Stomach (tissue), 9 donors: ENCODE measurements around the gene CLK2. TPM values are rescaled to one million over a fixed set of nuclear protein-coding genes. Genes with fewer than 3 reads are reported as not detected.
A peak's percentile ranks its signal among the peaks of the same experiment; 100 is the strongest.

ENCODE experiments used
- DNase-seq, 2 donors: peaks; one replicate each; pipeline versions ENCODE4 v3.0.0 to v3.0.0-alpha.2; 2013 to 2019
- H3K27ac ChIP-seq, 5 donors: fragments of 200-600 bp in 4 of 5; sonication (generic) in 4 of 5; one replicate each; pipeline ENCODE4 v1.5.1; 2013 to 2019; ENCODE audit warnings: mild to moderate bottlenecking in 1 of 5, moderate library complexity in 1 of 5
- H3K27me3 ChIP-seq, 3 donors: fragments of 200-600 bp; sonication (generic); one replicate each; pipeline ENCODE4 v1.5.1; 2017 to 2019; ENCODE audit warnings: mixed run types in 1 of 3
- H3K36me3 ChIP-seq, 4 donors: fragments of 200-600 bp; sonication (generic); 1 replicate in 3 of 4; 2 replicates in 1 of 4; pipeline ENCODE4 v1.5.1; 2016 to 2019
- H3K4me1 ChIP-seq, 4 donors: fragments of 200-600 bp; sonication (generic); one replicate each; pipeline ENCODE4 v1.5.1; 2016 to 2019
- H3K4me3 ChIP-seq, 4 donors: fragments of 200-600 bp; sonication (generic) in 3 of 4; one replicate each; pipeline ENCODE4 v1.5.1; 2016 to 2019; ENCODE audit warnings: mild to moderate bottlenecking in 1 of 4
- H3K9me3 ChIP-seq, 4 donors: fragments of 200-600 bp; sonication (generic); one replicate each; pipeline ENCODE4 v1.5.1; 2016 to 2019
- CTCF ChIP-seq, 7 experiments: fragments of 450-650 bp in 4 of 7; fragments of 200-600 bp in 3 of 7; sonication (generic) in 3 of 7; IDR thresholded peaks; one replicate each; pipeline ENCODE4 v1.5.1; 2016 to 2019; ENCODE audit warnings: antibody characterized with exemption in 7 of 7, control low read depth in 2 of 7, mild to moderate bottlenecking in 1 of 7
- EP300 ChIP-seq: sonication (generic); formaldehyde crosslinking; IDR thresholded peaks from one replicate; pipeline ENCODE4 v1.6.1; 2017; ENCODE audit warnings: antibody characterized with exemption
- POLR2A ChIP-seq, 4 donors: fragments of 450-650 bp; IDR thresholded peaks; one replicate each; pipeline ENCODE4 v1.6.1; 2016; ENCODE audit warnings: antibody characterized with exemption in 4 of 4, control low read depth in 2 of 4, mild to moderate bottlenecking in 1 of 4, moderate library complexity in 1 of 4
- POLR2AphosphoS5 ChIP-seq, 3 donors: sonication (generic); formaldehyde crosslinking; IDR thresholded peaks; one replicate each; pipeline ENCODE4 v1.6.1; 2016; ENCODE audit warnings: antibody characterized with exemption in 3 of 3
- WGBS, 5 donors: extraction: QIAGEN DNeasy Blood & Tissue Kit in 3 of 5; methylation state at CpG; one replicate each; pipeline versions ENCODE4 v1.1.5 to v1.1.7; 2013 to 2018; 5-methylcytosine and 5-hydroxymethylcytosine counted together
- intact Hi-C: fragments of 100-400 bp; cut with DNase I; formaldehyde crosslinking; loops from one replicate; pipeline ENCODE4 v1.15.1; 2023; ENCODE audit warnings: low total_unique reads
- polyA plus RNA-seq, 3 donors: library from polyadenylated mRNA; stranded (reverse); fragments of 200-250 nt; gene quantifications; one replicate each; pipeline ENCODE4 v1.2.3, GENCODE V29; 2013
- total RNA-seq, 5 donors: library from RNA; depleted of rRNA; stranded (reverse); fragments of >200 nt; gene quantifications; one replicate each; pipeline versions ENCODE4 v1.1.0 to v1.2.3, GENCODE V29; 2014 to 2016
- donor health status: healthy with polysubstance abuse.
- donor health status: Bipolar disorder and iron deficiency.
- donor health status: healthy.

The CLK2 gene
- total and polyA plus RNA-seq, 8 donors: 16.0 to 77.6 (median 43.3) TPM

GRCh38 chr1:155263067-155263466 is 10.2 kb downstream of the CLK2 start:
- Histone ChIP-seq H3K4me1 (peaks cover 14 to 27% (median 26%) of the 10 kb centered on the region in 4 donors), H3K36me3 (peaks cover 57 to 78% (median 75%) of the 10 kb centered on the region in 4 donors), H3K9me3 (no peaks in the 10 kb centered on the region), H3K27me3 (no peaks in the 10 kb centered on the region), H3K27ac (peak overlapping the region in 4 of 5 donors; percentile 84 to 88 (median 87)), H3K4me3 (no peak overlapping the region)
- 82 to 87% (median 83%) methylated on average over 11 of the region's 11 CpGs for WGBS, 5 donors
- intact Hi-C loops: no loop called here
- DNase-seq: no peak
- TF ChIP-seq EP300 (no peak), POLR2A (IDR thresholded peaks at IDR 0.05) (no peak), POLR2AphosphoS5 (IDR thresholded peaks at IDR 0.05) (no peak), CTCF (IDR thresholded peaks at IDR 0.05) (no peak)

DNA sequence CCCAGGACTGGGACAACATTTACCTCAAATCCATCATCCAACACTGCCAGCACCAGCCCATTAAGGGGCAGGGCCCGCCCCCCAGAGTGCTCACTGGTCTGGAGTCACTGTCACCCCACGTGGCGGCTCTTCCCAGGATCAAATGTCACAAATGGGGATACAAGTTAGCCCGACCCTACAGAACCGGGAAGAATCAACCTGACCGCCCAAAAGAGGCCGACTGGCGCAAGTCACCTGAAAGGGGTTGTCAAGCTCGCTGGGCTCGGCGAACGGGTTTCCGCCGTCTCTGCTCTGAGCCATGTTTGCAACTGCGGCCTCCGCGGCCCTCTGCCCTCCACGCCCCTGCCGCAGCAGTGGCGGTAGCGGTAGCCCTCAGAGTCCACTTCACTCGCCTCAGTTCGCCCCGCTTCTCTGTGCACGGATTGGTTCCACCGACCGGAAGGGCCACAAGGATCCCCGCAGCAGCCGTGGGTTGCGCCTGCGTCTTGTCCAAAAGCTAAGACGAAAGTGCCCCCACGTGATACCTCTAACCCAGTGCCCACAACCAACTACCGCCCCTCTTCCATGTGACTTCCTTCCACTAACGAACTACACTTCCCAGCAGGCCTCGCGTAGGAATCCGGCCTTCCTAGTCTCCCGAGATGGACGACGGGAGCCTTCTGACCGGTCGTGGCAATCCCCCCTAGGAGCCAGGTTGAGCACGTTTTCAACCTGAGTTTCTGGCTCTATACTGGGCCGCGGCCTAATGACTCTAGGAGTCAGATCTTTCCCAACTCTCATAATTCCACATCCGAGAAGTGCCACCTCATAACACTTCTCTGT is 11.2 kb downstream of the CLK2 start, which contains the start of gene SCAMP3:
SCAMP3 (minus strand) TSS at position 509 of the 822 bp plus-strand sequence; CDS start at position 300, 209 bp downstream.
- peak within 1 kb of the TSS; percentile 73 to 89 (median 82) for H3K4me3 ChIP-seq
- H3K4me1 ChIP-seq: peaks cover 14 to 27% (median 26%) of the 10 kb centered on the region in 4 donors
- TF ChIP-seq CTCF (IDR thresholded peaks at IDR 0.05) (peak in 1 of 7 experiments; percentile 26), EP300 (no peak), POLR2A (IDR thresholded peaks at IDR 0.05) (peak in 1 of 4 donors; percentile 39), POLR2AphosphoS5 (IDR thresholded peaks at IDR 0.05) (peak; percentile 79 to 97 (median 90))
- intact Hi-C loops: no loop called here
- no peaks in the 10 kb centered on the region for H3K27me3 ChIP-seq
- H3K27ac ChIP-seq: peak within 1 kb of the TSS; percentile 82 to 88 (median 87)
- H3K9me3 ChIP-seq: no peaks in the 10 kb centered on the region
- 0 to 1% (median 0%) methylated on average over 38 to 47 of the region's 47 CpGs for WGBS, 5 donors
- peaks cover 53 to 78% (median 75%) of the 10 kb centered on the region in 4 donors for H3K36me3 ChIP-seq
- peak; percentile 95 to 99 for DNase-seq

DNA sequence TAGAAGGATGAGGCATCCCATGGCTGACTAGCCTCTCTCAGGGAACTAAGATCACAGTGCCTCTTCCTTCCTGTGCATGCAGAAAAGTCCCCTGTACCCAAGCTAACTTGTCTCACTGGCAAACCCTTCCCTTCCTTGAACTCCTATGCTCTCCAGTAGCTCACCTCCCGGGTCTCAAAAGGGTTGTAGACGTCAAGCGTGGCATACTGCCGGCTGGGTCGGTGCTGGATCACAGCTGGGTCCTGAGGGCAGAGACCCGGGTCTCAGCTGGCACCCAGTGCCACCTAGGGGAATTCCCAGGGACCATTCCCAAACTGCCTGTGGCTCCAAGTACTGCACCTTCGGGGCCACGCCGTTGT is 11.8 kb downstream of the CLK2 start:
- peak in 1 of 2 donors; percentile 53 for DNase-seq
- 0 to 2% (median 0%) methylated on average over 3 to 9 of the region's 9 CpGs for WGBS, 5 donors
- peak overlapping the region; percentile 73 to 89 (median 82) for H3K4me3 ChIP-seq
- no peaks in the 10 kb centered on the region for H3K27me3 ChIP-seq
- H3K36me3 ChIP-seq: peaks cover 52 to 78% (median 75%) of the 10 kb centered on the region in 4 donors
- H3K27ac ChIP-seq: peak overlapping the region; percentile 82 to 88 (median 87)
- TF ChIP-seq EP300: no peak
- no peak for TF ChIP-seq CTCF (IDR thresholded peaks at IDR 0.05)
- no peak for TF ChIP-seq POLR2A (IDR thresholded peaks at IDR 0.05)
- no peak for TF ChIP-seq POLR2AphosphoS5 (IDR thresholded peaks at IDR 0.05)
- peaks cover 14 to 30% (median 27%) of the 10 kb centered on the region in 4 donors for H3K4me1 ChIP-seq
- intact Hi-C loops: no loop called here
- no peaks in the 10 kb centered on the region for H3K9me3 ChIP-seq

DNA sequence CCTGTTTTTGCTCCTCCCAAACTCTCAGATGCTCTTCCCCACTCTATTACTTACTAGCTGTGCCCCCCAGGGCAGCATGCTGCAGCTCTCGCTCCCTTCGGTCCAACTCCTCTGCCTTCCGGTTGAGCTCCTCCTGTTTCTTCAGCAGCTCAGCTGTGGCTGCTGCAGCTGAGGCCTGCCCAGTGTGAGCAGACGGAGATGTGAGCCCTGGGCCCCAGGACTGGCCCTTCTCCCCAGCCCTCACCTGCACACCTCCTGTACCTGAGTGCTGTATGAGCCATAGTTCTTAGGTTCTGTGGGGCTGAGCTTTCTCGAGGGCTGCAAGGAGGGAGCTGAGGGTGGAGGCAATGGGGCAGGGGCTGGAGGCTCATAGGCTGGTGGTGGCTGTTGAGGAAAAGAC is 13.0 kb downstream of the CLK2 start:
- Histone ChIP-seq H3K9me3 (no peaks in the 10 kb centered on the region), H3K27me3 (no peaks in the 10 kb centered on the region), H3K27ac (peak overlapping the region in 1 of 5 donors; percentile 14), H3K4me1 (peaks cover 20 to 40% (median 34%) of the 10 kb centered on the region in 4 donors), H3K36me3 (peaks cover 41 to 70% (median 64%) of the 10 kb centered on the region in 4 donors), H3K4me3 (no peak overlapping the region)
- DNase-seq: no peak
- intact Hi-C loops: no loop called here
- WGBS, 5 donors: 85 to 94% (median 93%) methylated on average over 5 of the region's 5 CpGs
- TF ChIP-seq EP300 (no peak), POLR2A (IDR thresholded peaks at IDR 0.05) (no peak), POLR2AphosphoS5 (IDR thresholded peaks at IDR 0.05) (no peak), CTCF (IDR thresholded peaks at IDR 0.05) (no peak)
